ENCODE measurements around the gene WDR35.
"Not testable (repeated sequence)": the region's sequence is repeated elsewhere in the genome, so short reads cannot be mapped to it uniquely, and the experiment has no call there.

The WDR35 gene

DNA sequence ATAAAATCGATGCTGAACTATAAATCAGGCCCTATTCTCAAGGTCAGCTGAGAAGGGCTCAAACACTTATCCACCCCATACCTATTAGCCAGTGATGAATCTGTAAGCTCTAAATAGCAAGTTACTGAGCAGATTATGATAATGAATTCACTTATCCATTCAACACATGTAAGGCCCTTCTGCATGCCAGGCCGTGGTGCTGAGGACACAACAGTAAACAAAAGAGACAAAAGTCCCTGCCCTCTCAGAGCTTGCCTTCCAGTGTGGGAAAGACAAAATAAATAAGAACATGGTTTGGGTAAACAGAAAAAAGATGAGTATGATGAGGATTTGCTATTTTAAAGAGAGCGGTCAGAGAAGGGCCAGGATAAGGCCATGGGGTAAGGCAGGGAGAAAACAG, 99.8 kb downstream of the WDR35 start:
- no peak for DNase-seq

- no peak for DNase-seq
Observed at GRCh38 chr2:19888831-19889230, 101.1 kb downstream of the WDR35 start.

- DNase-seq = no peak
Observed at GRCh38 chr2:19887510-19887909, 102.4 kb downstream of the WDR35 start.

DNA sequence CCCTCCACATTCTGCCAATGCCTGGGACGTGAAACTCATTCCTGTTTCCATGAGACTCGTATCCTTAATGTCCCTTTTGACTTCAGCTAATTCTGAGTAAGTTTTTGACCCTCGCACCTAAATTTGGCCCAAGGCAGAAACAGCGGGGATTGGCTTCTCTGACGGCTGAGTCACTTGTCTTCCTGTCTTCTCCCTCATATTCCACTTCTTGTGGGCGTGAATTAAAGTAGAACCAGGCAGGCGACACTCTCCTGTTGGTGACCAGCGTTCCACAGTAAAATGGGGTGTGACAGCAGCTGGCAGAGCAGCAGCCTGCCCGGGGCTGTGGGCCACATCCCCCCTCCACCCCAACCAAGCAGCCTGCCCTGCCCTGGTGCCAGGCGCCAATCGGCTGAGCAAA, 103.6 kb downstream of the WDR35 start:
- no peak for DNase-seq

GRCh38 chr2:19885791-19886190, 104.1 kb downstream of the WDR35 start:
- DNase-seq = no peak

GRCh38 chr2:19883971-19884720, 105.8 kb downstream of the WDR35 start:
- DNase-seq = no peak

DNA sequence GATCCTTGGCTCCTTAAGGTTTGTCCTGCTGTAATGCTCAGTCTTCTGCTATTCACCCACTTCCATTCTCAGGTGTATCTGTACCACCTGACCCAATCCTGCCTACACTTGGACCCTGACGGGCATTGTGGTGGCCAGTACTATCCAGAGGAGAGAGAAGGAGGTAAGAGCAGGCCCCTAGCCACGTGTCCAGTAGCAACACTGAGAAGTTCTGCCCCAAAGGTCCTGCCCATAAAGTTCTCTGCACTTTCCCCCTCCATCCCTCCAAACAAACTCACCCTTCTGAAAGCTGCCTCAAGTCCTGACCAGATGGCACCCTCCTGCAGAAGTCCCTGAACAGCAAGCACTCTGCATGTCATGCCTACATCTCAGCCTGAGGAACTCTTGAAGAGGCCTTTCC, 106.4 kb downstream of the WDR35 start:
- DNase-seq = no peak

GRCh38 chr2:19882286-19882685, 107.6 kb downstream of the WDR35 start:
- no peak for DNase-seq

DNA sequence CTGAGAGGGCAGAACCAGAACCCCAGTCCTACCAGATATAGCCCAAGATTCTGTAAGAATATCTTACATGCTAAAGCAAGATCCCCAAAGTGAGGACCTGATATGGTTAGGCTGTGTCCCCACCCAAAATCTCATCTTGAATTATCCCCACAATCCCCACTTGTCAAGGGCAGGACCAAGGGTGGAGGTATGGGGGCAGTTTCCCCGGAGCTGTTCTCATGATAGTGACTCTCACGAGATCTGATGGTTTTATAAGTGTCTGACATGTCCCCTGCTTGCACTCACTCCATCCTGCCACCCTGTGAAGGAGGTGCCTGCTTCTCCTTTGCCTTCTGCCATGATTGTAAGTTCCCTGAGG, 108.0 kb downstream of the WDR35 start:
- no peak for DNase-seq

DNA sequence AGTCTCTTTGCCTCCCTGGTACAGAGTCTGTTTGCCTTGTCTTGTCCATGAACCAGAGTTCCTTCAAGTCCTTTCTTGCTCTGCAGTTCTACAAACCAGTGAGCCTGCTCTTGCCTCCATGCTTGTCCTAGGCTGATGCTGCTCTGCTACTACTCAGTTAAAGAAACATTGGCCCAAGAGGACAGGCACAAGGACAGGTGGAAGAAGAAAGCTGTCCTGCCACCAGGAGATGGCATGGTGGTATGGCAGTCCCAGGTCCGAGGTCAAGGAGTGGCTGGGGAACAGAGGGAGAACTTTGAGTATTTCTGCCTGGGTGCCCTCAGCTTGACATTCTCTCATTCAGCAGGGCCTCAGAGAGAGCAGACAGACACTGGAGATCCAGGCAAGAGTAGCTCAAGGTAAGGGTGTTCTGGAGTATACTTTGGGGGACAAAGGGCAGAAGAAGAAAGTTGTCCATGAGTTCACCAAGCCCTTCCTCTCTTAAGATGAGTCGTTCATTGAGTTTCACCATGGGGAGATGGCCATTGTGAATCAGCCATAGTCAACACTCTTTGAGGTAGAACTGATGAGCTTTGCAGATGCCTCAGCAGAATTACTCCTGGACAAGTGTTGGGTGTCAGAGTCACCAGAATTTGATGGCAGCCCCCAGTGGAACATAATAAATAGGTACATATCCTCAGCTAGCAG, 108.5 kb downstream of the WDR35 start:
- no peak for DNase-seq

GRCh38 chr2:19880191-19880590, 109.7 kb downstream of the WDR35 start:
- DNase-seq = not testable (repeated sequence)

GRCh38 chr2:19879120-19879519, 110.8 kb downstream of the WDR35 start:
- DNase-seq = no peak

GRCh38 chr2:19878268-19879046, 111.4 kb downstream of the WDR35 start:
- no peak for DNase-seq

GRCh38 chr2:19876751-19877150, 113.2 kb downstream of the WDR35 start:
- no peak for DNase-seq

GRCh38 chr2:19875280-19875679, 114.6 kb downstream of the WDR35 start:
- no peak for DNase-seq

DNA sequence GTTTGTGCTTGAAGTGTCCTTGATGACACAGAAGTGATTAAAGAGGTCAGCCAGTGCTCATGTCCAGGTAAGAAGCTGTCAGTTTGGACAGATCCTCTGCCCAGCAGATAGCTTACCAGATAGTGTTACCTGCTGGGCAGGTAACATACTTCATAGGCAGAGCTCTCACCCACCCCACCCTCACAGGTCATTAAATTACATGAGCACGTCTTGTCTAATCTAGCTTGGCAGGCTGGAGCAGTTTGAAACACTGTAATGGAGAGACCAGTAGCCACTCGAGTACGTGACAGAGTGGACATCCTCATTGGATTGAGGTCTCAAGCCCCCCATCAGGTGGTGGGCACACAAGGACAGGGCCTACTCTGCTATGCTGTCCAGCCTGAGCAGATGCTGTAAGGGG, 115.2 kb downstream of the WDR35 start:
- no peak for DNase-seq

DNA sequence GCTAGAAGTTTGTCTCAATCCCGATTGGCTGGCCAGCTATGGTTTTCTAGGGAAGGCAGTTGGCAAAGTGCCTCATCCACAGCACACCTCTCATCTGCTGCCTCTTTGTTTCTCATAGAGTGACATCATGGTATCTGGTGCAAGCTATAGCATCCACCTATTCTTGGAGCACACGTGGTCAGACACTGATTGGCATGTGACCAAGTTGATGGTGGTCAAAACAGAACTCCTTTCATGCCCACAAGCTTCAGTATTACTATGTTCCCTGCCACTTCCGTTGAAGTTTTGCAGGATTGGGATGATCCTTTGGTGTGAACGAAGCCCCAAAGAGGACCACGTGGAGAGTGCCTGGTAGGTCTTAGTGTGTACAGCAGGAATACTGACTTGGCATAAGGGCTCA, 116.9 kb downstream of the WDR35 start:
- no peak for DNase-seq

DNA sequence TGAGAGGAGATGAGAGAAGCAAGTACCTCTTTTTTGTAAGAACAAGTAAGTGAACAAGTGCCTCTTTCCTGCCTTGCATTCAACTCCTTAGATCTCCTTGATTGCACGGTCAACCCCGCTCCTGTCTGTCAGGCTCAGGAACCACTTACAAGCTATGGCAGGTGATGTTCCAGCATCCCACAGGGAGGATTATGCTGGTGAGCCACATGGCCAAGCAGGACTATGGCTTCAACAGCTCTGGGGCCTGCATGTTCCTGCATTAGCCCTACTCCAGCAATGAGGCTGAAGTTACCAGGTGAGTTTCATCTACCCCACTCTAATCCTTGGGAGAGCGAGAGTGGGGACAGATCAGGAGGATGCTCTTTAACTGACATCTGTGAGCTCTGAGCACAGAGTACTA, 117.6 kb downstream of the WDR35 start:
- no peak for DNase-seq

DNA sequence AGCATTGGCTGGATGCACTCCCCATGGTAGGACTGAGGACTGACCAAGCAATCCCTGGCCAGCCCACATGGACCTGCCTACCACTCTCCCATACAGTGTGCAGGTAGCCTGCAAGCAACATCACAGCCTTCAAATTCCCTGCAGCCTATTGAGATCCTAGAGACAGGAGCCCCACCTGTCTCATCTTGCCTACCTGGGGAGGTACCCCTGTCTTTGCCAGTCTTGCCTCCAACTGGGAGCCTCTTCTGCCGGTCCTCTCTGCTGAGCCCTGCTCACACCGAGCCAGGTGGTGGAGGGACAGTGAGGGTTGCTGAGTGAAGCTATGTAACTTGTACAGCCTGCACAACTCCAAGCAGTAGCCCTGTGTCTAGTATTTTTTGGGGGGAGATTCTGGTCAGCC, 118.1 kb downstream of the WDR35 start:
- no peak for DNase-seq

DNA sequence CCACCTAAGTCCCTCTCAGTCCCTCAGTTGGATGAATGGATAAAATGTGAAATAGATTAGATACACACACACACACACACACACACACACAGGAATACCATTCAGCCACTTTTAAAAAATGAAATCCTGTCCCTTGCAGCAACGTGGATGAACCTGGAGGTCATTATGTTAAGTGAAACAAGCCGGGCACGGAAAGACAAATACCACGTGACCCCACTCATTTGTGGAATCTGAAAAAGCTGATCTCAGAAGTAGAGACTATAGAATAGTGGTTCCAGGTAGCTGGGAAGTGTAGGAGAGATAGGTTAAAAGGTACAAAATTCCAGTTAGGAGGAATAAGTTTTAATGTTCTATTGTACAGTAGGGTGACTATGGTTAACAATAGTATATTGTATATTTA, 119.1 kb downstream of the WDR35 start:
- no peak for DNase-seq

GRCh38 chr2:19868701-19869580, 121.0 kb downstream of the WDR35 start:
- DNase-seq = no peak

- DNase-seq = no peak
Observed at GRCh38 chr2:19868224-19868623, 121.7 kb downstream of the WDR35 start.

DNA sequence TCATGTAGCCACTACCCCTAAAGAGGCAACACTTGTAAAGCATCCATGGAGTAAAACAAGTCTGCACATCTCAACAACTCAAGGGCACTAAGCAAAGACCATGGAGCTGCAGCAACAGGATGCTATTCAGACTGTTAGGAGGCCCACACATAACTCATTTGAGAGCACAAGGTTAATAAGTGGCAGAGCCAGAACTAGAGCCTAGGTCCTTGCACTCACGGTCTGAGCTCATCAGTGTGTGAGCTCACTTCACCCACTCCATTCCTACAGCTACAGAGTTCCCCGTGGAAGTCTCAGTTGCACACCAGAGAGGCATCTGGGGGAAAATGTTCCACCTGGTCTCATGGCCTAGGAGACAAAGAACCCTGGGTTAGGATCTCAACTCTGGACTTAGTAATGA, 123.1 kb downstream of the WDR35 start:
- DNase-seq = no peak
